Peyer's patch (tissue), 4 donors: ENCODE results near the gene TEAD3. TPM values are rescaled to one million over a fixed set of nuclear protein-coding genes. Genes with fewer than 3 reads are reported as not detected.

Source experiments
- DNase-seq, 3 donors: peaks; one replicate each; pipeline ENCODE4 v3.0.0-alpha.2; 2017 to 2019
- H3K27ac ChIP-seq, 4 donors: fragments of 200-600 bp; sonication (generic); one replicate each; pipeline ENCODE4 v1.5.1; 2016 to 2019
- H3K27me3 ChIP-seq, 2 donors: fragments of 200-600 bp; sonication (generic); one replicate each; pipeline ENCODE4 v1.5.1; 2019
- H3K36me3 ChIP-seq, 3 donors: fragments of 200-600 bp; sonication (generic); one replicate each; pipeline ENCODE4 v1.5.1; 2016 to 2019
- H3K4me1 ChIP-seq, 4 donors: fragments of 200-600 bp; sonication (generic); one replicate each; pipeline ENCODE4 v1.5.1; 2016 to 2019
- H3K4me3 ChIP-seq, 4 donors: fragments of 200-600 bp; sonication (generic); 1 replicate in 3 of 4; 2 replicates in 1 of 4; pipeline ENCODE4 v1.5.1; 2016 to 2019; ENCODE audit warnings: mild to moderate bottlenecking in 1 of 4
- H3K9me3 ChIP-seq, 4 donors: fragments of 200-600 bp; sonication (generic); one replicate each; pipeline ENCODE4 v1.5.1; 2016 to 2019; ENCODE audit warnings: mild to moderate bottlenecking in 1 of 4
- POLR2A ChIP-seq, 2 donors: fragments of 450-650 bp; IDR thresholded peaks; one replicate each; pipeline ENCODE4 v1.5.1; 2017; ENCODE audit warnings: antibody characterized with exemption in 2 of 2, mild to moderate bottlenecking in 2 of 2, moderate library complexity in 2 of 2
- total RNA-seq, 4 donors: library from RNA; depleted of rRNA; stranded (reverse); fragments of >200 nt; gene quantifications; one replicate each; pipeline ENCODE4 v1.1.0, GENCODE V29; 2016
- TF ChIP-seq, protein P1 (sequence below), 6 experiments: fragments of 450-650 bp in 4 of 6; fragments of 200-600 bp in 2 of 6; sonication (generic) in 1 of 6; IDR thresholded peaks; one replicate each; pipeline ENCODE4 v1.5.1; 2017 to 2019; ENCODE audit warnings: antibody characterized with exemption in 6 of 6, mild to moderate bottlenecking in 3 of 6, moderate library complexity in 1 of 6

The TEAD3 gene
- total RNA-seq, 4 donors from 2014 or later, result 10.7 to 32.9 (median 27.4) TPM

DNA sequence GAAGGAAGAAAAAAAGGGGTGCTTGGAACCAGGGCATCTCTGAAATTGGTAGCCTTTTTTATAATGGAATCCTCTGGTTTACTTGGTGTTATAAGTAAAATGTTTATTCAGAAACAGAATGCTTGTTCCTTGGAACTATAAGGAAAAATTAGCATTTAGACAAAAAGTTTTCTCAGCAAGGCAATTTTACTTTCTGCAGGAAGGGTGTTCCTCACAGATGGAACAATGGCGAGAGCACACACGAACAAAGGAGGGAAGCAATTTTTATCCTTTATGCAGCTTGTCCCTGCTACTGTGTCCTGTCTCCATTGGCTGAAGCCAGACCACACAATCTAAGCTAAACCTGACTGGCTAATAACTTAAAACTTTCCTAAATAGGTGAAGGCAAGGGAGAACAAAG lies 67.4 kb downstream of the TEAD3 start:
- H3K27me3 ChIP-seq, result no peaks in the 10 kb centered on the region
- H3K4me1 ChIP-seq, result peaks cover 0 to 15% (median 2%) of the 10 kb centered on the region in 4 donors
- TF ChIP-seq, protein P1, sequence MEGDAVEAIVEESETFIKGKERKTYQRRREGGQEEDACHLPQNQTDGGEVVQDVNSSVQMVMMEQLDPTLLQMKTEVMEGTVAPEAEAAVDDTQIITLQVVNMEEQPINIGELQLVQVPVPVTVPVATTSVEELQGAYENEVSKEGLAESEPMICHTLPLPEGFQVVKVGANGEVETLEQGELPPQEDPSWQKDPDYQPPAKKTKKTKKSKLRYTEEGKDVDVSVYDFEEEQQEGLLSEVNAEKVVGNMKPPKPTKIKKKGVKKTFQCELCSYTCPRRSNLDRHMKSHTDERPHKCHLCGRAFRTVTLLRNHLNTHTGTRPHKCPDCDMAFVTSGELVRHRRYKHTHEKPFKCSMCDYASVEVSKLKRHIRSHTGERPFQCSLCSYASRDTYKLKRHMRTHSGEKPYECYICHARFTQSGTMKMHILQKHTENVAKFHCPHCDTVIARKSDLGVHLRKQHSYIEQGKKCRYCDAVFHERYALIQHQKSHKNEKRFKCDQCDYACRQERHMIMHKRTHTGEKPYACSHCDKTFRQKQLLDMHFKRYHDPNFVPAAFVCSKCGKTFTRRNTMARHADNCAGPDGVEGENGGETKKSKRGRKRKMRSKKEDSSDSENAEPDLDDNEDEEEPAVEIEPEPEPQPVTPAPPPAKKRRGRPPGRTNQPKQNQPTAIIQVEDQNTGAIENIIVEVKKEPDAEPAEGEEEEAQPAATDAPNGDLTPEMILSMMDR (IDR thresholded peaks at IDR 0.05), result no peak
- no peak for TF ChIP-seq POLR2A (IDR thresholded peaks at IDR 0.05)
- H3K4me3 ChIP-seq, result no peak overlapping the region
- peaks cover 0 to 38% (median 0%) of the 10 kb centered on the region in 3 donors for H3K36me3 ChIP-seq
- H3K9me3 ChIP-seq, result peaks cover 0 to 24% (median 7%) of the 10 kb centered on the region in 4 donors
- DNase-seq, result no peak
- no peak overlapping the region for H3K27ac ChIP-seq

DNA sequence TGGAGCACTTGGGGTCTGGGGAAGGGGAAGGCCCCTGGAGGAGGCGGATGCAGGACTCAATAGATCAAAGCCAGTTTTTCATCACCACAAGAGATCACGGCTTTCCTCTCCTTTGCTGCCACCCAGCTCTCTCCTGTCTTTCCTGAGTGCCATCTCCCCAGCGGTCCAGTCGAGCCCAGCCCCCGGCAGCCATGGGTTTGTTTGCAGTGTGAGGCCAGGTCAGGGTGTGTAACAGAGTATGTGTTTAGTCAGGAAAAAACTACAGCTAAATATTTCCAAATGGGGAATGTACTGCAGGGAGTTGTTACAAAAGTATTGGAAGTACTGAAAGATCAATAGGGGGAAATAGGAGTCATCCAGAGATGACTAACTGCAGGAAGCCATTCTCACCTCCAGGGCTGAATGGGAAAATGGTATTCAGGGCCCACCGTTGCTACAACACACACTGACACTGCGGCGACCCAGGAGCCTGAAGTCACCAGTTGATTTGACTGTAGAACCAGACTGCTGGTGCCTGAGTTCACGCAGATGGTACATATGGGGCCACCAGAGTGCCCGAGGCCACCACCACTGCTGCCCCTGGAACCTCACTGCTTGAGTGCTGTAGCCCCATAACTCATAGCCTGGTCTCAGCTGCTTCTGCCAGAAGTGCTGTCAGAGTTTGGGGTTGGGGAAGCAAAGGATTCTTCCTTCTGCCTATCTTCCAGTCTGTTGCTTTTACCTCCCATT lies 68.3 kb downstream of the TEAD3 start:
- peaks cover 0 to 46% (median 0%) of the 10 kb centered on the region in 3 donors for H3K36me3 ChIP-seq
- peaks cover 0 to 10% (median 0%) of the 10 kb centered on the region in 4 donors for H3K4me1 ChIP-seq
- TF ChIP-seq, protein P1 (IDR thresholded peaks at IDR 0.05), result no peak
- TF ChIP-seq POLR2A (IDR thresholded peaks at IDR 0.05), result no peak
- H3K27ac ChIP-seq, result no peak overlapping the region
- H3K9me3 ChIP-seq, result peaks cover 0 to 24% (median 7%) of the 10 kb centered on the region in 4 donors
- H3K27me3 ChIP-seq, result no peaks in the 10 kb centered on the region
- DNase-seq, result no peak
- H3K4me3 ChIP-seq, result no peak overlapping the region

DNA sequence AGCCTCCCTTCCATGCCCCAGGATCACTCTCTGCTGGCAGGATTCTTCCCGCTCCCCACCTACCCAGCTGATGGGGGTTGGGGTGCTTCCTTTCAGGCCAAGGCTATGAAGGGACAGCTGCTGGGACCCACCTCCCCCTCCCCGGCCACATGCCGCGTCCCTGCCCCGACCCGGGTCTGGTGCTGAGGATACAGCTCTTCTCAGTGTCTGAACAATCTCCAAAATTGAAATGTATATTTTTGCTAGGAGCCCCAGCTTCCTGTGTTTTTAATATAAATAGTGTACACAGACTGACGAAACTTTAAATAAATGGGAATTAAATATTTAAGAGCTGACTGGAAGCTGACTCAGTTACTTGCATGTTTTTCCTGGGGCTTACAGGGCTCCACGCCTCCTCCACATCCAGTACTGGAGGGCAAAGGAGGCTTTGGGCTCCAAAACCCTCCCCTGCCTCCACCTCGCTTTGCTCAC lies 69.0 kb downstream of the TEAD3 start:
- H3K4me1 ChIP-seq, result peaks cover 0 to 10% (median 0%) of the 10 kb centered on the region in 4 donors
- no peaks in the 10 kb centered on the region for H3K27me3 ChIP-seq
- peaks cover 0 to 53% (median 0%) of the 10 kb centered on the region in 3 donors for H3K36me3 ChIP-seq
- TF ChIP-seq POLR2A (IDR thresholded peaks at IDR 0.05), result no peak
- TF ChIP-seq, protein P1 (IDR thresholded peaks at IDR 0.05), result no peak
- H3K4me3 ChIP-seq, result no peak overlapping the region
- no peak for DNase-seq
- peaks cover 0 to 24% (median 7%) of the 10 kb centered on the region in 4 donors for H3K9me3 ChIP-seq
- H3K27ac ChIP-seq, result no peak overlapping the region

DNA sequence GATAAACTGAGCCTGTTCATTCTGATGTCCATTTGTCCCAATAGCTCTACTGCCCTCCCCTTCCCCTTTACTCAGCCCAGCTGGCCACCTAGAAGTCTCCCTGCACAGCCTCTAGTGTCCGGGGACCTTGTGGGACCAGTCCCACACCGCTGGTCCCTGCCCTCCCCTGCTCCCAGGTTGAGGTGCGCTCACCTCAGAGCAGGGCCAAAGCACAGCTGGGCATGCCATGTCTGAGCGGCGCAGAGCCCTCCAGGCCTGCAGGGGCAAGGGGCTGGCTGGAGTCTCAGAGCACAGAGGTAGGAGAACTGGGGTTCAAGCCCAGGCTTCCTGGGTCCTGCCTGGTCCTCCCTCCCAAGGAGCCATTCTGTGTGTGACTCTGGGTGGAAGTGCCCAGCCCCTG lies 69.4 kb downstream of the TEAD3 start:
- TF ChIP-seq POLR2A (IDR thresholded peaks at IDR 0.05), result no peak
- TF ChIP-seq, protein P1 (IDR thresholded peaks at IDR 0.05), result no peak
- Histone ChIP-seq H3K36me3 (peaks cover 0 to 56% (median 0%) of the 10 kb centered on the region in 3 donors), H3K27ac (no peak overlapping the region), H3K9me3 (peaks cover 0 to 24% (median 7%) of the 10 kb centered on the region in 4 donors), H3K4me1 (peaks cover 0 to 7% (median 0%) of the 10 kb centered on the region in 4 donors), H3K27me3 (no peaks in the 10 kb centered on the region), H3K4me3 (no peak overlapping the region)
- DNase-seq, result no peak

DNA sequence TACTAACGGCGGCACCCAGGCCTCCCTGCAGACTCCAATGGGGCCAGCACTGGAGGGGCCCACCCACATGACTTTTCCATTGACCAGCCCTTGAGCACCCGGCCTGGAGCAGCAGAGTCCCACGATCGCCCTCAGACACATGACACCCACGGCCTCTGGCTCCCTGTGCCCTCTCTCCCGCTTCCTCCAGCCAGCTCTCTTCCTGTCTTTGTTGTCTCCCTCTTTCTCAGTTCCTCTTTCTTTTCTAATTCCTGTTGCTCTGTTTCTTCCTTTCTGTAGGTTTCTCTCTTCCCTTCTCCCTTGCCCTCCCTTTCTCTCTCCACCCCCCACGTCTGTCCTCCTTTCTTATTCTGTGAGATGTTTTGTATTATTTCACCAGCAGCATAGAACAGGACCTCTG lies 70.8 kb downstream of the TEAD3 start:
- H3K36me3 ChIP-seq, result peaks cover 0 to 70% (median 0%) of the 10 kb centered on the region in 3 donors
- no peaks in the 10 kb centered on the region for H3K4me1 ChIP-seq
- H3K27ac ChIP-seq, result no peak overlapping the region
- no peak for DNase-seq
- no peak for TF ChIP-seq POLR2A (IDR thresholded peaks at IDR 0.05)
- TF ChIP-seq, protein P1 (IDR thresholded peaks at IDR 0.05), result no peak
- H3K4me3 ChIP-seq, result no peak overlapping the region
- no peaks in the 10 kb centered on the region for H3K27me3 ChIP-seq
- peaks cover 0 to 24% (median 7%) of the 10 kb centered on the region in 4 donors for H3K9me3 ChIP-seq
